ENCODE data around the gene GOLGA2. TPM values are rescaled to one million over a fixed set of nuclear protein-coding genes. Genes with fewer than 3 reads are reported as not detected.

Gene GOLGA2
- total RNA-seq, 1 donor from 2014 or later: 75.8 TPM

DNA sequence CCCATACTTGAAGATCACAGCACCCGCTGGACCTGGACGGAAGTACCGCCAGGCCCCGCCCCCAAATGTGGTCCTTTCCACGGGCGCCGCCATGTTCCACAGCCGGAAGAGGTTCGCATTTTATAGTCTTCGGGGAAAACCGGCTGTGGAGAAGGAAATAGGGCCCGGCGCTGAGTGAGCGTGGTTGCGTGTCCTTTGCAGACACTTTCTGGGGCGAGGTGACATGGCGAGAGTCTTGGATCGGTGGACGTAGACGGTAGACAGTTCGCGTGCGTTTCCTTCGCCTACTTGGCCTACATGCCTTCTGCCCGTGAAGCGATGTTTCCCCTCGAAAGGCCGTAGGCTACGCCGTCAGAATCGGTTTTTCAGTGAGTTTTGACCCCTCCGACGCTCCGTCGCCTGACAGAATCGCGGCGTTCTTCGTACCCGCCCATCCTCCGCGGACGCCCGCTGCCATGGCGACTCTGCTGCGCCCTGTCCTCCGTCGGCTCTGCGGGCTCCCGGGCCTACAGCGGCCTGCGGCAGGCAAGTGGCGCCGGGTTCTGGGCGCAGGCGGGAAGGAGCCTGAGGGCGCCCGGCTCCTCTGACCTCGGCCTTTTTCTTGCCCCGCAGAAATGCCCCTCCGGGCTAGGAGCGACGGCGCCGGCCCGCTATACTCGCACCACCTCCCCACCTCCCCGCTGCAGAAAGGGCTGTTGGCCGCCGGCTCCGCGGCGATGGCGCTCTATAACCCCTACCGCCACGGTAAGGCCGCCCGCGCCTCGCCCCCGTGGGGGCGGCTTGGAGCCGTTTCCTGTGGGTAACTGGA lies 46.8 kb upstream of the GOLGA2 start, which contains the start of the genes COQ4 and TRUB2:
TSS of gene COQ4 (plus strand) at position 436 of the 808 bp plus-strand sequence. CDS start at position 456, 20 bp downstream.
TSS of gene TRUB2 (minus strand) at position 44 of the 808 bp plus-strand sequence. CDS start at position 5, 39 bp downstream.
- Histone ChIP-seq H3K36me3 (ENCODE audit: control insufficient read depth, insufficient read depth, low read length) (no peaks in the 10 kb centered on the region), H3K27me3 (ENCODE audit: control insufficient read depth, insufficient read depth, low read length) (no peaks in the 10 kb centered on the region), H3K4me3 (ENCODE audit: low read depth, low read length) (peak within 1 kb of the TSS; percentile 85)
- DNase-seq (ENCODE audit: low read depth): peak; percentile 63
- TF ChIP-seq, protein P1, sequence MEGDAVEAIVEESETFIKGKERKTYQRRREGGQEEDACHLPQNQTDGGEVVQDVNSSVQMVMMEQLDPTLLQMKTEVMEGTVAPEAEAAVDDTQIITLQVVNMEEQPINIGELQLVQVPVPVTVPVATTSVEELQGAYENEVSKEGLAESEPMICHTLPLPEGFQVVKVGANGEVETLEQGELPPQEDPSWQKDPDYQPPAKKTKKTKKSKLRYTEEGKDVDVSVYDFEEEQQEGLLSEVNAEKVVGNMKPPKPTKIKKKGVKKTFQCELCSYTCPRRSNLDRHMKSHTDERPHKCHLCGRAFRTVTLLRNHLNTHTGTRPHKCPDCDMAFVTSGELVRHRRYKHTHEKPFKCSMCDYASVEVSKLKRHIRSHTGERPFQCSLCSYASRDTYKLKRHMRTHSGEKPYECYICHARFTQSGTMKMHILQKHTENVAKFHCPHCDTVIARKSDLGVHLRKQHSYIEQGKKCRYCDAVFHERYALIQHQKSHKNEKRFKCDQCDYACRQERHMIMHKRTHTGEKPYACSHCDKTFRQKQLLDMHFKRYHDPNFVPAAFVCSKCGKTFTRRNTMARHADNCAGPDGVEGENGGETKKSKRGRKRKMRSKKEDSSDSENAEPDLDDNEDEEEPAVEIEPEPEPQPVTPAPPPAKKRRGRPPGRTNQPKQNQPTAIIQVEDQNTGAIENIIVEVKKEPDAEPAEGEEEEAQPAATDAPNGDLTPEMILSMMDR (IDR thresholded peaks at IDR 0.05; ENCODE audit: insufficient read depth, low read length, poor library complexity, severe bottlenecking): no peak

DNA sequence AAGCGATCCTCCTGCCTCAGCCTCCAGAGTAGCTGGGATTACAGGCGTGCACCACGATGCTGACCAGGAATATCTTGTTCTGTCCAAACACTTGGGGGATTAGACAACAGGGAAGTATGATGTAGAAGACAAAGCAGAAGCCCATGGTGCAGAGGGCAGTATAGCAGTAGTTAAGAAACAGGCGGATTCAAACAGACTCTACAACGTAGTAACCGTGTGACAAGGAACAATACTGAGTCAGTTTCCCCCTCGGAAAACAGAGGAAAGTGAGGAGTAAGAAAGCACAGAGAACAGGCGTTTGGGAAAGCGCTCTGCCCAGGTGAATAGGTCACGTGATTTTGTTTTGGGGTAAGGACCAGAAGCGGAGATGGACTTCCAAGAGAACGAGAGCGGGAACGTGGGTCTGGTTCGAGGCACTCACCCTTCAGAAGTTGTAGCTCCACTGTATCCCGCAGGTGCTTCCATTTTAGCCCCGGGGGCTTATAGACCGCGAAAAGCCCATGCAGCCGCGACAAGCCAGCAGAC lies 46.1 kb upstream of the GOLGA2 start:
- TF ChIP-seq, protein P1 (IDR thresholded peaks at IDR 0.05; ENCODE audit: insufficient read depth, low read length, poor library complexity, severe bottlenecking): no peak
- Histone ChIP-seq H3K36me3 (ENCODE audit: control insufficient read depth, insufficient read depth, low read length) (no peaks in the 10 kb centered on the region), H3K4me3 (ENCODE audit: low read depth, low read length) (peak overlapping the region; percentile 85), H3K27me3 (ENCODE audit: control insufficient read depth, insufficient read depth, low read length) (no peaks in the 10 kb centered on the region)
- DNase-seq (ENCODE audit: low read depth): no peak

DNA sequence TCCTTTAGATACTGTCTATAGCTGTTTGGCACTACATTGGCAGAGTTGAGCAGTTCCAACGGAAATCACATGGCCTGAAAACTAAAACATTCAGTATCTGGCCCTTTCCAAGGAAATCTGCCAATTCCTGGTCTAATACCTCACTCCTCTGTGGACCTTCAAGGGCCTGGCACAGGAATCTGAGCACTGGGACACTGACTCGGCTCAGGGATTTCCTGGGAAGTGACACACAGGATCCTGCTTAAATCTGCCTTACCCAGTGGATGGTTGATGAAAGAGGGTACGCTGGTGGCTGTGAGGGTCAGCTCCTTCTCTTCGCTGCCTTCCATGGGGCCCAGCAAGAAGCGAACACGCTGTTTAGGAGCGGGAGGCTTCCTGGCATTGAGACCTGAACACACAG lies 45.5 kb upstream of the GOLGA2 start:
- Histone ChIP-seq H3K27me3 (ENCODE audit: control insufficient read depth, insufficient read depth, low read length) (no peaks in the 10 kb centered on the region), H3K4me3 (ENCODE audit: low read depth, low read length) (peak overlapping the region; percentile 85), H3K36me3 (ENCODE audit: control insufficient read depth, insufficient read depth, low read length) (no peaks in the 10 kb centered on the region)
- TF ChIP-seq, protein P1 (IDR thresholded peaks at IDR 0.05; ENCODE audit: insufficient read depth, low read length, poor library complexity, severe bottlenecking): no peak
- DNase-seq (ENCODE audit: low read depth): no peak

DNA sequence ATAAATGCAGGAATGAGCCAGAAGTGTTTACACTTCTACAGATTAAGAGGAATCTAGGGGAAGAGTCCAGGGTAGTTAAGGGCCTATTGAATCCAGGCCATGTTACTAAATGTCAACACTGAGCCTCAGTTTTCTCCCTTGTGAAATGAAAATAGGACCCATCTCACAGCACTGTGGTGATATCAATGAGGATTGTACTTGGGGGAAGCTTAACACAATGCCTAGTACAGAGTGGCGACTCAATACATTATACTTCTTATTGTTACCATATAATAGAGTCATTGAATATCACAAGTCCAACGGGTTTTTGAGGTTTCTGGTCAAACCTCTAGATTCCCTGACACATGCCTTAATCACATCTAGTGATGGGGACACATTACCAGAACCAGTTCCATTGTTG lies 41.8 kb upstream of the GOLGA2 start:
- H3K4me3 ChIP-seq (ENCODE audit: low read depth, low read length): no peak overlapping the region
- DNase-seq (ENCODE audit: low read depth): no peak
- no peaks in the 10 kb centered on the region for H3K27me3 ChIP-seq (ENCODE audit: control insufficient read depth, insufficient read depth, low read length)
- TF ChIP-seq, protein P1 (IDR thresholded peaks at IDR 0.05; ENCODE audit: insufficient read depth, low read length, poor library complexity, severe bottlenecking): no peak
- H3K36me3 ChIP-seq (ENCODE audit: control insufficient read depth, insufficient read depth, low read length): no peaks in the 10 kb centered on the region

DNA sequence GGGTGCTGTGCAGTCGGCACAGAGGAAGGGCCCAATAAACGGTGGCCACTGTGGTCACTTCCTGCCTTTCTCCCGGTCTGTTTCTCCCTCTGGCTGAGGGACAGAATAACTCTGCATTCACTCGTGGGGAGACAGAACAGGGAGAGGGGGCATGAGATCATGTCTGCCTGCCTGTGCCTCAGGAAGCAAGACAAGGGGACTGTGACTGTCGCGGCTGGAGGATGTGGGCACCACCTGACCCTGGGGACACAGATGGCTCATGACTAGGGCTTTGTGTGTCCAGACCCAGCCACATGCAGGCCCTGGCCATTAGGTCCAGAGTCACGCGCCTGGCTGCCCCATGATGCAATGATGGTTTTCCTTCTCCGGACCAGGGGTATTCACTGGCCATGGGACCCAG lies 40.6 kb upstream of the GOLGA2 start:
- TF ChIP-seq, protein P1 (IDR thresholded peaks at IDR 0.05; ENCODE audit: insufficient read depth, low read length, poor library complexity, severe bottlenecking): no peak
- no peaks in the 10 kb centered on the region for H3K36me3 ChIP-seq (ENCODE audit: control insufficient read depth, insufficient read depth, low read length)
- DNase-seq (ENCODE audit: low read depth): no peak
- H3K4me3 ChIP-seq (ENCODE audit: low read depth, low read length): no peak overlapping the region
- no peaks in the 10 kb centered on the region for H3K27me3 ChIP-seq (ENCODE audit: control insufficient read depth, insufficient read depth, low read length)
